ENCODE data around the gene GNG4. TPM values are rescaled to one million over a fixed set of nuclear protein-coding genes. Genes with fewer than 3 reads are reported as not detected.

GNG4 gene
- total RNA-seq, result 0.19 to 0.60 TPM (median 0.38 TPM) in 3 replicates
- long read RNA-seq, result 0 reads

GRCh38 chr1:235649368-235650163 is at the start of gene GNG4:
TSS of gene GNG4 (minus strand) at chr1:235649784. CDS start at chr1:235583838, 65,946 bp downstream.
- Mint-ChIP-seq H3K4me3 (ENCODE audit: unreplicated experiment) (peak within 1 kb of the TSS; percentile 80), H3K27me3 (ENCODE audit: low read depth) (peaks cover 46% of the 10 kb centered on the region), H3K27ac (ENCODE audit: unreplicated experiment) (no peak within 1 kb of the TSS), H3K36me3 (ENCODE audit: low read depth) (peaks cover 2% of the 10 kb centered on the region), H3K4me1 (ENCODE audit: low read depth) (peaks cover 15% of the 10 kb centered on the region), H3K9me3 (ENCODE audit: low read depth) (peaks cover 3% of the 10 kb centered on the region)
- no peak for TF ChIP-seq CTCF (IDR thresholded peaks at IDR 0.05)
- DNase-seq (ENCODE audit: low spot score), result no peak

DNA sequence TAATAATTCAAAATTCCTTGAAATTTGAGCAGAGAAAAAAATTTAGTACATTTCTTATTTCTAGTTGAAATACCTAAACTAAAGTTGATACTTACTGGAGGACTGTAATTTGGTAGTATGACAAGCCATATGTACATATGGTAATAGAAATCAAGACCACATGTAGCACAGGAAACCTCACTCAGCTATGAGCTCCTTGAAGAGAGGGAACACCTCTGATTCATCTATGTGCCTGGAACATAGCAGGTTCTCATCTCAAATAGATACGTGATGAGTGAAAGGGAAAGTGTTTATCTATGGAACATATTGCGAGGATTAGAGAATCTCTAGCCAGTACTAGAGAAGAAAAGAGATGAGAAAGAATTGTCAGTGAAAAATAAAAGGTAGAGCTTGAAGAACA is 47.9 kb upstream of the GNG4 start:
- Mint-ChIP-seq H3K4me3 (ENCODE audit: unreplicated experiment) (no peak overlapping the region), H3K9me3 (ENCODE audit: low read depth) (no peaks in the 10 kb centered on the region), H3K27ac (ENCODE audit: unreplicated experiment) (peak overlapping the region; percentile 15), H3K36me3 (ENCODE audit: low read depth) (peaks cover 18% of the 10 kb centered on the region), H3K4me1 (ENCODE audit: low read depth) (peaks cover 3% of the 10 kb centered on the region), H3K27me3 (ENCODE audit: low read depth) (no peaks in the 10 kb centered on the region)
- TF ChIP-seq CTCF (IDR thresholded peaks at IDR 0.05), result no peak
- no peak for DNase-seq (ENCODE audit: low spot score)

DNA sequence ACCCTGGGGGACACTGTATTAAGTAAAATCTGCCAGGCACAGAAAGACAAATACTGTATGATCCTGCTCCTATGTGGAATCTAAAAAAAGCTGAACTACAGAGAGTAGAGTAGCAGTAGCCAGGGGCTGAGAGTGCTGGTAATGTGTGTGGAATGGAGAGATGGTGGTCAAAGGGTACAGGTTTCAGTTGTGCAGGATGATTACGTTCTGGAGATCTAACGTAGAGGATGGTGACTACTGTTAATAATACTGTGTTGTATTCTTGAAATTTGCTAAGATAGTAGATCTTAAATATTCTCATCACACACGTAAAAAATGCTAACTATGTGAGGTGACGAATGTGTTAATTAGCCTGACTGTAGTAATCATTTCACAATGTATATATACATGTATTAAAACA is 39.8 kb upstream of the GNG4 start:
- Mint-ChIP-seq H3K27ac (ENCODE audit: unreplicated experiment) (no peak overlapping the region), H3K4me3 (ENCODE audit: unreplicated experiment) (no peak overlapping the region), H3K27me3 (ENCODE audit: low read depth) (no peaks in the 10 kb centered on the region), H3K36me3 (ENCODE audit: low read depth) (peaks cover 21% of the 10 kb centered on the region), H3K9me3 (ENCODE audit: low read depth) (no peaks in the 10 kb centered on the region), H3K4me1 (ENCODE audit: low read depth) (no peaks in the 10 kb centered on the region)
- TF ChIP-seq CTCF (IDR thresholded peaks at IDR 0.05), result no peak
- DNase-seq (ENCODE audit: low spot score), result no peak

GRCh38 chr1:235688096-235688495 is 38.5 kb upstream of the GNG4 start:
- no peaks in the 10 kb centered on the region for H3K4me1 Mint-ChIP-seq (ENCODE audit: low read depth)
- H3K27ac Mint-ChIP-seq (ENCODE audit: unreplicated experiment), result no peak overlapping the region
- H3K27me3 Mint-ChIP-seq (ENCODE audit: low read depth), result no peaks in the 10 kb centered on the region
- no peak for DNase-seq (ENCODE audit: low spot score)
- no peak for TF ChIP-seq CTCF (IDR thresholded peaks at IDR 0.05)
- H3K9me3 Mint-ChIP-seq (ENCODE audit: low read depth), result no peaks in the 10 kb centered on the region
- H3K36me3 Mint-ChIP-seq (ENCODE audit: low read depth), result peaks cover 24% of the 10 kb centered on the region
- H3K4me3 Mint-ChIP-seq (ENCODE audit: unreplicated experiment), result no peak overlapping the region

DNA sequence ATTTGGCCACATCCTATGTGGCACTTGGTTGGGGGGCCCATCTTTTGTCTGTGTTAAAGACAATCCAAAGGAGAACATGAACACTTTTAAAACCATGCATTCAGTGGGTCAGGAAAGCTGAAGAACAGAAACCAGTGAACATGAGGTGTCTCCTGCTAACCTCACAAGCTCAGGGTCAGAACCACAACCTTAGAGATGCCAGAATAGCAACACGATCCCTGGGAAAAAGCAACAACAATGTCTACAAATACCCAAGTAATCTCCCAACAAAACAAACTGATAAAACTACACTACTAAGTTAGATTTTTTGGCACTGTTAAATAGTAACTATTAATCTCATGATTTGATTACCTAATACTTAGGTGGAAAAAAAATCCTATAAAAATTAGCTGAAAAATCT is 34.1 kb upstream of the GNG4 start:
- DNase-seq (ENCODE audit: low spot score), result no peak
- peaks cover 23% of the 10 kb centered on the region for H3K36me3 Mint-ChIP-seq (ENCODE audit: low read depth)
- no peak for TF ChIP-seq CTCF (IDR thresholded peaks at IDR 0.05)
- H3K27ac Mint-ChIP-seq (ENCODE audit: unreplicated experiment), result no peak overlapping the region
- H3K4me3 Mint-ChIP-seq (ENCODE audit: unreplicated experiment), result no peak overlapping the region
- H3K4me1 Mint-ChIP-seq (ENCODE audit: low read depth), result no peaks in the 10 kb centered on the region
- H3K9me3 Mint-ChIP-seq (ENCODE audit: low read depth), result no peaks in the 10 kb centered on the region
- H3K27me3 Mint-ChIP-seq (ENCODE audit: low read depth), result no peaks in the 10 kb centered on the region
